Stimulated activated CD4-positive, alpha-beta T cell treated with anti-CD3 and anti-CD28 coated beads, Interleukin-12 subunit alpha, Interleukin-12 subunit beta, amount 100 ng/mL, for 24 hours (primary cell): ENCODE data around the gene CORO7.

Experiments
- DNase-seq, 2 experiments: peaks; one replicate each; pipeline ENCODE4 v3.0.0-alpha.2; 2020; ENCODE audit warnings: low read depth in 2 of 2

The CORO7 gene

DNA sequence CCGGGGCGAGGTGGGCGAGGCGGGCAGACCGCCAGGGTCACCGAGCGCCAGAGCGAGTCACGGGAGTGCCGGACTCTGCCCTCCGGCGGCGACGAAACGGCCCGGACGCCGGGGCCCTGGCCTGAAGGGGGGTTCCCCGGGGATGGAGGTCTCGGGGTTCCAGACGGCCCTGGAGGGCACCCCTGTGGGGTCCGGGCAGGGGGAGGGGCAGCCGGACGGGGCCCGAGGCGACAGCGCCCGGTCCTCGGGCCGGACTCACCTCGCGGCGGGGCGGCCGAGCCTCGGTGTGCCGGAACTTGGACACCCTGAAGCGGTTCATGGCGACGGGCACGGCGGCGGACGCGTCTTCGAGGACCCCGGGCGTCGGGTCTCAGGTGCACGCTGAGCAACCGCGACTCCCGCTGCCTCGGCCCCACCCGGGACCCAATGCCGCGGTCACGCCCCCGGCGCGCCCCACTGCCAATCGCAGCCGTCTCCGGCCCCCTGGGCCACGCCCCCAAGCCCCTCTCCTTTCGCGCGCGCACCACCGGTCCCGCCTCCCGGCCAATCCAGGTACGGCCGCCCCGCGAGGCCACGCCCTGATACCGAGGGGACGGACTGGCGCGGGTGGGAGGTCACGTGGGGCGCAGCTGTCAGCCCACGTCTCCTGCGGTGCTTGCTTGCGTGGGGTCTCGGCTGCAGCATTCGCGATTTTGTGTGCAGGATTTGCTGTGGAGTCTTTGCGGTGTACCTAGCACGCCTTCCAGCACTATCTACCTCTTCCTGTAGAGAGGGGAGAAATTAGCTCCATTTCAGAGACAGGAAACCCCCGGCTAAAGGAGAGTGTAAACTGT lies at the start of gene CORO7:
Gene CORO7 (minus strand): TSS at position 397 of the 833 bp plus-strand sequence. CDS start 78 bp downstream, at position 319.
- peak; percentile 94 to 98 for DNase-seq

- no peak for DNase-seq
These were observed 47.2 kb upstream of the CORO7 start for GRCh38 chr16:4463522-4464163.

DNA sequence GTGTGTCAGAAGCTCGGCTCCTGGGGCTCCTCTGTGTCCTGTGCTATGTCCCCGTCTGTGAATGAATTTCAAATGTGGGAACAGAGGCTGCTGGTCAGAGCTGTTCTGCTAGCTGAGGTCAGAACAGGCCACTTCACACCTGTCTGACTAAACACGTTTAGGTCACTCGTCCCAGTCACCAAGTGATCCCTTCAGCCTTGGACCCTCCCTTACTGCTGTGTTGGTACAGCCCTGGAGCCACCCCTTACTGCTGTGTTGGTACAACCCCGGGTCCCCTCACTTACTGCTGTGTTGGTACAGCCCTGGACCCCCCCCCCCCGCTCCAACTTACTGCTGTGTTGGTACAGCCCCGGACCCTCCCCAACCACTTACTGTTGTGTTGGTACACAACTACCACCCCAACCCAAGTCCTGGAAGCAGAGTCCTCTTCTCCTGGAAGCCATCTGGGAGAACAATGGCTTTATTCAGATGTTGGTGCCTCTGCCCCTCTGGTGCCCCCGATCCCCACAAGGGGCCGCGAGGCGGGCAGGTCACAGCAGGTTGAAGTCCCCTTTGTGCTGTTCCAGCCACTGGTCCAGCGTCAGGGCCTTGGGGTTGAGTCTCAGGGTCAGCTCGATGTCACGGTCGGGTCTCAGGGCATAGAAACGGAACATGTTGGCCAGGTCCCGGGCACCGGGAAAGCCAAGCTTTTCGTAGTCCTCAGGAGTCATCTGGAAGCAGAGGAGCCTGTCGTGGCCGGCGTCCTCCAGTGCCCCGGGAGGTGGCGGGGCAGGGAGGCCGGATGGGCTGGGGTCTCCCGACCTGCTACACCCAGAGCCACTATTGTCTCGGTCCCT lies 45.1 kb upstream of the CORO7 start:
- DNase-seq: no peak

GRCh38 chr16:4460936-4461249 lies 44.5 kb upstream of the CORO7 start:
- no peak for DNase-seq

GRCh38 chr16:4455951-4456350 lies 39.6 kb upstream of the CORO7 start:
- no peak for DNase-seq

GRCh38 chr16:4455081-4455480 lies 38.7 kb upstream of the CORO7 start:
- no peak for DNase-seq

DNA sequence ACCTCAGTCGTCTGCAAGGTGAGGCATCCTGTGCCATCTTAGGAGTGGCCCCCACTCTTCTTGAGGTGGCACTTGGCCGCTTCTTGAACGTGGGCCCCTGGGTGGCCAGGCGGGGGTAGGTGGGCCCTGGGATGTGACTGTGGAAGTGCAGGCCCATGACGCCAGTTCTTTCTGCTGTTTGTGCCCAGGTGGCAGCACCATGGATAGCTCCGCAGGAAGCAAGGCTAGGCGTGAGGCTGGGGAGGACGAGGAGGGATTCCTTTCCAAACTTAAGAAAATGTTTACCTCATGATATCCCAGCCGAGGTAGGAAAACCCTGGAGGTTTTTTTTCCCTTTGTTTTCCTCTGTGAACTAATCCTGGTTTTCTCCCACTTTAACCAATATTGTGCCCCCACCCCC lies 38.2 kb upstream of the CORO7 start:
- DNase-seq: no peak

GRCh38 chr16:4452674-4453073 lies 36.3 kb upstream of the CORO7 start:
- DNase-seq: no peak

GRCh38 chr16:4450931-4451519 lies 34.6 kb upstream of the CORO7 start:
- no peak for DNase-seq

GRCh38 chr16:4450430-4450829 lies 34.0 kb upstream of the CORO7 start:
- no peak for DNase-seq

GRCh38 chr16:4443986-4444385 lies 27.6 kb upstream of the CORO7 start:
- DNase-seq: no peak

- no peak for DNase-seq
These were observed 26.9 kb upstream of the CORO7 start for GRCh38 chr16:4443271-4443670.

DNA sequence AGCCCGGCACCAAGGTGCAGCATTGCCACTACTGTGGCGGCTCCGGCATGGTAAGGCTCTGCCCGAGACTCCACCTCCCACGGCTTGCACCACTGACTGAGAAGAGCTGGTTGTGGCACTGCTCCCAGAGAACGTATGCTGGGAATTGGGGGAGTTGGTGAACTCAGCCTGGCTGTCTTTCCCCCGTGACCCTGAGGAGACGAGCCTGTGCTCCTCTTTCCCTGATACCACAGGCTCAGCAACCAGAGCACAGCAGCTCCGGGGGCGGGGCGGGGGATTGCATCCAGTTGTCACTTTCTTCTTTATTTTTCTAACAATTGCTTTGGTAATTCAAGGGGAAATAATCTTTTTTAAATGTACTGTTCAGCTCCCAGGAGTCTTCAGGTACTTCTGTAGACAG lies 26.0 kb upstream of the CORO7 start:
- no peak for DNase-seq

GRCh38 chr16:4437366-4437765 lies 21.0 kb upstream of the CORO7 start:
- no peak for DNase-seq

DNA sequence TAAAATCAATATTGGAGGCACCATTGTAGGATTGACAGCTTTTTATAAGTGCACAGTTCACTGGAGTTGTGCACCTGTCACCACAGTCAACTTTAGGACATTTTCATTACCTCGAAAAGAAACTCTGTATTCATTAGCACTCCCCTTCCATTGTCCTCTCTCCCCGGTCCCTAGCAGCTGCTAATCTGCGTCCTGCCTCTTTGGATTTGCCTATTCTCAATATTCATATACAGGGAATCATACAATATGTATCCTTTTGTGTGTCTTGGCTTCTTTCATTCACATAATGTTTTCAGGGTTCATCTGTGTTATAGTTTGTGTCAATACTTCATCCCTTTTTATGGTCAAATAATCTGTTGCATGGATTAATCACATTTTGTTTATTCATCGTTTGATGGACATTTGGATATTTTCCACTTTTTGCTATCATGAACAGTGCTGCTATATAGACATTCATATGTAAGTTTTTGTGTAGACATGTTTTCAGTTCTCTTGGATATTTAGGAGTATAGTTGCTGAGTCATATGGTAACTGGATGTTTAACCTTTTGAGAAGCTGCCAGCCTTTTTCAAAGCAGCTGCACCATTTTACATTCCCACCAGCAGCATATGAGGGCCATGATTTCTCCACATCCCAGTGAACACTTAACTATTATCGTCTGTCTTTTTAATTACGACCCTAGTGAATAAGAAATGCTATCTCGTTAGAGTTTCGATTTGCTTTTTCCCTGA lies 19.1 kb upstream of the CORO7 start:
- DNase-seq: no peak

GRCh38 chr16:4433914-4434787 lies 17.8 kb upstream of the CORO7 start:
- DNase-seq: no peak

GRCh38 chr16:4433228-4433627 lies 16.8 kb upstream of the CORO7 start:
- no peak for DNase-seq

GRCh38 chr16:4431023-4431422 lies 14.6 kb upstream of the CORO7 start:
- no peak for DNase-seq

GRCh38 chr16:4428500-4428899 lies 12.1 kb upstream of the CORO7 start:
- DNase-seq: no peak

GRCh38 chr16:4426722-4427372 lies 10.5 kb upstream of the CORO7 start:
- DNase-seq: no peak
